Measurements from ENCODE around the gene CDR2L.
A peak's percentile ranks its signal among the peaks of the same experiment; 100 is the strongest.

DNA sequence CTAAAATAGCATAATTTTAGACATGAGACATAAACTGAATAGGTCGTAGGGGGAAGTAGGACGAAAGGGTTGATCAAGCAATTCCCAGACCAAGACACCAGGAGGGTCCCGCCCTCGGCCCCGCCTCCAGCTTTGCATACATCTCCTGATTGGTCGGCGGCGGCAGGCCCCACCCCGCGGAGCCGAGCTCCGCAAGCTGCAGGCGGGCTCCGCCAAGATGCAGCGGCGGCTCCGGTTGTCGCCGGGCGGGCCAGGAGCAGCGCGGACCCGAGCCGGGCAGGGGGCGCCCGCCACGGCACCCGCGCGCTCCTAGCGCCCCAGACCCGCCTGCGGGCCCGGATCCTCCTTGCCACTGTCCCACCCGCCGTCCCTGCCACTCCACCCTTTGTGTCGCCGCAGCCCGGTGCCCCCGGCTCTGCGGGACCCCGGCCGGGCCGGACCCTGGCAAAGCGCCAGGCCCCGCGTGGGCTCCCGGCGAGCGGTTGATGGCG lies at the start of gene CDR2L:
- TF ChIP-seq POLR2A (IDR thresholded peaks at IDR 0.05) = peak; percentile 16
- TF ChIP-seq, protein P1, sequence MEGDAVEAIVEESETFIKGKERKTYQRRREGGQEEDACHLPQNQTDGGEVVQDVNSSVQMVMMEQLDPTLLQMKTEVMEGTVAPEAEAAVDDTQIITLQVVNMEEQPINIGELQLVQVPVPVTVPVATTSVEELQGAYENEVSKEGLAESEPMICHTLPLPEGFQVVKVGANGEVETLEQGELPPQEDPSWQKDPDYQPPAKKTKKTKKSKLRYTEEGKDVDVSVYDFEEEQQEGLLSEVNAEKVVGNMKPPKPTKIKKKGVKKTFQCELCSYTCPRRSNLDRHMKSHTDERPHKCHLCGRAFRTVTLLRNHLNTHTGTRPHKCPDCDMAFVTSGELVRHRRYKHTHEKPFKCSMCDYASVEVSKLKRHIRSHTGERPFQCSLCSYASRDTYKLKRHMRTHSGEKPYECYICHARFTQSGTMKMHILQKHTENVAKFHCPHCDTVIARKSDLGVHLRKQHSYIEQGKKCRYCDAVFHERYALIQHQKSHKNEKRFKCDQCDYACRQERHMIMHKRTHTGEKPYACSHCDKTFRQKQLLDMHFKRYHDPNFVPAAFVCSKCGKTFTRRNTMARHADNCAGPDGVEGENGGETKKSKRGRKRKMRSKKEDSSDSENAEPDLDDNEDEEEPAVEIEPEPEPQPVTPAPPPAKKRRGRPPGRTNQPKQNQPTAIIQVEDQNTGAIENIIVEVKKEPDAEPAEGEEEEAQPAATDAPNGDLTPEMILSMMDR (IDR thresholded peaks at IDR 0.05) = peak in 1 of 5 experiments; percentile 19
- peak; percentile 75 to 95 (median 90) for TF ChIP-seq POLR2AphosphoS5 (IDR thresholded peaks at IDR 0.05)
- no peak for TF ChIP-seq EP300 (IDR thresholded peaks at IDR 0.05; ENCODE audit: low read depth)
